Measurements from ENCODE around the gene DPT.

GRCh38 chr1:168673974-168674683, 54.9 kb downstream of the DPT start:
- TF ChIP-seq, protein P1, sequence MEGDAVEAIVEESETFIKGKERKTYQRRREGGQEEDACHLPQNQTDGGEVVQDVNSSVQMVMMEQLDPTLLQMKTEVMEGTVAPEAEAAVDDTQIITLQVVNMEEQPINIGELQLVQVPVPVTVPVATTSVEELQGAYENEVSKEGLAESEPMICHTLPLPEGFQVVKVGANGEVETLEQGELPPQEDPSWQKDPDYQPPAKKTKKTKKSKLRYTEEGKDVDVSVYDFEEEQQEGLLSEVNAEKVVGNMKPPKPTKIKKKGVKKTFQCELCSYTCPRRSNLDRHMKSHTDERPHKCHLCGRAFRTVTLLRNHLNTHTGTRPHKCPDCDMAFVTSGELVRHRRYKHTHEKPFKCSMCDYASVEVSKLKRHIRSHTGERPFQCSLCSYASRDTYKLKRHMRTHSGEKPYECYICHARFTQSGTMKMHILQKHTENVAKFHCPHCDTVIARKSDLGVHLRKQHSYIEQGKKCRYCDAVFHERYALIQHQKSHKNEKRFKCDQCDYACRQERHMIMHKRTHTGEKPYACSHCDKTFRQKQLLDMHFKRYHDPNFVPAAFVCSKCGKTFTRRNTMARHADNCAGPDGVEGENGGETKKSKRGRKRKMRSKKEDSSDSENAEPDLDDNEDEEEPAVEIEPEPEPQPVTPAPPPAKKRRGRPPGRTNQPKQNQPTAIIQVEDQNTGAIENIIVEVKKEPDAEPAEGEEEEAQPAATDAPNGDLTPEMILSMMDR (IDR thresholded peaks at IDR 0.05; ENCODE audit: poor library complexity, severe bottlenecking): no peak
- TF ChIP-seq RAD21 (conservative IDR thresholded peaks at IDR 0.05): no peak
- TF ChIP-seq EP300 (conservative IDR thresholded peaks at IDR 0.05; ENCODE audit: poor library complexity, severe bottlenecking): no peak
- no peak for TF ChIP-seq POLR2AphosphoS5 (IDR thresholded peaks at IDR 0.05)

Data from neural cell (in vitro differentiated cells).